Lung (tissue), 12 donors: Measurements from ENCODE around the gene RAB11FIP2. TPM values are rescaled to one million over a fixed set of nuclear protein-coding genes. Genes with fewer than 3 reads are reported as not detected.

ENCODE experiments used
- ATAC-seq: fragments of 200-7000 bp; cut with Tn5 transposase; one replicate; pipeline ENCODE4 v1.9.1; 2020; ENCODE audit warnings: moderate number of reproducible peaks; ENCODE audit not compliant: insufficient read depth, low FRiP score
- DNase-seq, 3 donors: peaks; one replicate each; pipeline ENCODE4 v3.0.0-alpha.2; 2013 to 2017
- H3K27ac ChIP-seq, 2 donors: one replicate each; pipeline ENCODE4 v1.5.1; 2013; ENCODE audit warnings: mild to moderate bottlenecking in 2 of 2, moderate library complexity in 2 of 2, control low read depth in 1 of 2, inconsistent platforms in 1 of 2, low read depth in 1 of 2, low read length in 1 of 2
- H3K27me3 ChIP-seq, 3 donors: one replicate each; pipeline ENCODE4 v1.5.1; 2013; ENCODE audit warnings: low read length in 2 of 3; ENCODE audit not compliant: control insufficient read depth in 3 of 3, insufficient read depth in 3 of 3
- H3K36me3 ChIP-seq, 4 donors: one replicate each; pipeline ENCODE4 v1.5.1; 2013; ENCODE audit warnings: low read length in 4 of 4, mild to moderate bottlenecking in 1 of 4, moderate library complexity in 1 of 4; ENCODE audit not compliant: control insufficient read depth in 4 of 4, insufficient read depth in 4 of 4
- H3K4me1 ChIP-seq, 5 donors: one replicate each; pipeline ENCODE4 v1.5.1; 2013; ENCODE audit warnings: low read length in 5 of 5, mild to moderate bottlenecking in 2 of 5, moderate library complexity in 1 of 5; ENCODE audit not compliant: control insufficient read depth in 5 of 5, insufficient read depth in 5 of 5
- H3K4me3 ChIP-seq: one replicate; pipeline ENCODE4 v1.5.1; 2013; ENCODE audit warnings: mild to moderate bottlenecking, control low read depth, moderate library complexity
- H3K9ac ChIP-seq, 2 donors: one replicate each; pipeline ENCODE4 v1.5.1; 2013; ENCODE audit warnings: low read length in 2 of 2, control low read depth in 1 of 2; ENCODE audit not compliant: insufficient read depth in 1 of 2
- H3K9me3 ChIP-seq, 4 donors: one replicate each; pipeline ENCODE4 v1.5.1; 2013; ENCODE audit warnings: low read length in 3 of 4, mild to moderate bottlenecking in 1 of 4, moderate library complexity in 1 of 4; ENCODE audit not compliant: control insufficient read depth in 4 of 4, insufficient read depth in 3 of 4
- CTCF ChIP-seq: IDR thresholded peaks from 2 replicates; pipeline ENCODE4 v1.5.1; 2012; ENCODE audit warnings: mild to moderate bottlenecking; ENCODE audit errors: control extremely low read depth, extremely low read depth
- WGBS, 2 donors: extraction: QIAGEN DNeasy Blood & Tissue Kit; methylation state at CpG; one replicate each; pipeline ENCODE4 v1.1.7; 2013; 5-methylcytosine and 5-hydroxymethylcytosine counted together
- polyA plus RNA-seq, 2 donors: library from polyadenylated mRNA; stranded (reverse); fragments of 200-250 nt; gene quantifications; one replicate each; pipeline ENCODE4 v1.2.1, GENCODE V29; 2013
- total RNA-seq, 2 donors: library from RNA; depleted of rRNA in 1 of 2; stranded (reverse); fragments of >200 nt in 1 of 2; gene quantifications; one replicate each; pipeline ENCODE4 v1.2.1, GENCODE V29; 2014 to 2021
- donor health status: control.
- donor health status: control.
- donor health status: Bipolar disorder and iron deficiency.
- donor health status: healthy.
- donor health status: DM: yes; HTN: yes; CAD: no.

RAB11FIP2 gene
- total and polyA plus RNA-seq, 4 donors = 4.2 to 52.4 (median 12.8) TPM

- DNase-seq (peak; percentile 6 to 43 (median 16)), ATAC-seq (peak; percentile 77)
- no peak for TF ChIP-seq CTCF
- peak overlapping the region in 1 of 2 donors; percentile 64 for H3K27ac ChIP-seq
- 67 to 80% methylated on average over 4 of the region's 4 CpGs for WGBS, 2 donors
- H3K9ac ChIP-seq = no peak overlapping the region
- H3K36me3 ChIP-seq = no peaks in the 10 kb centered on the region
- H3K4me3 ChIP-seq = no peak overlapping the region
- H3K9me3 ChIP-seq = no peaks in the 10 kb centered on the region
- peaks cover 0 to 5% (median 0%) of the 10 kb centered on the region in 5 donors for H3K4me1 ChIP-seq
- no peaks in the 10 kb centered on the region for H3K27me3 ChIP-seq
These were observed 16.1 kb upstream of the RAB11FIP2 start for GRCh38 chr10:118062798-118063238.

GRCh38 chr10:118058371-118058770 lies 11.6 kb upstream of the RAB11FIP2 start:
- Histone ChIP-seq H3K4me1 (peaks cover 0 to 3% (median 0%) of the 10 kb centered on the region in 5 donors), H3K4me3 (no peak overlapping the region), H3K9me3 (no peaks in the 10 kb centered on the region), H3K27ac (no peak overlapping the region), H3K27me3 (no peaks in the 10 kb centered on the region), H3K9ac (no peak overlapping the region), H3K36me3 (no peaks in the 10 kb centered on the region)
- ATAC-seq (no peak), DNase-seq (no peak)
- TF ChIP-seq CTCF = no peak
- 97 to 98% methylated on average over 1 of the region's 1 CpG for WGBS, 2 donors

- no peaks in the 10 kb centered on the region for H3K27me3 ChIP-seq
- no peak overlapping the region for H3K27ac ChIP-seq
- peaks cover 0 to 3% (median 0%) of the 10 kb centered on the region in 5 donors for H3K4me1 ChIP-seq
- ATAC-seq (no peak), DNase-seq (no peak)
- no peaks in the 10 kb centered on the region for H3K9me3 ChIP-seq
- TF ChIP-seq CTCF = no peak
- H3K36me3 ChIP-seq = no peaks in the 10 kb centered on the region
- WGBS, 2 donors = 88 to 89% methylated on average over 4 of the region's 4 CpGs
- H3K4me3 ChIP-seq = no peak overlapping the region
- no peak overlapping the region for H3K9ac ChIP-seq
These were observed 10.6 kb upstream of the RAB11FIP2 start for GRCh38 chr10:118057361-118057760.

GRCh38 chr10:118054383-118054782 lies 7.6 kb upstream of the RAB11FIP2 start:
- no peak overlapping the region for H3K9ac ChIP-seq
- DNase-seq (no peak), ATAC-seq (no peak)
- H3K36me3 ChIP-seq = no peaks in the 10 kb centered on the region
- no peak overlapping the region for H3K4me3 ChIP-seq
- H3K4me1 ChIP-seq = no peaks in the 10 kb centered on the region
- H3K27ac ChIP-seq = no peak overlapping the region
- WGBS, 2 donors = 93 to 98% methylated on average over 2 of the region's 2 CpGs
- TF ChIP-seq CTCF = no peak
- no peaks in the 10 kb centered on the region for H3K9me3 ChIP-seq
- no peaks in the 10 kb centered on the region for H3K27me3 ChIP-seq
